Measurements from ENCODE around the gene ZNF597. TPM values are rescaled to one million over a fixed set of nuclear protein-coding genes. Genes with fewer than 3 reads are reported as not detected.

ZNF597 gene
- total and polyA plus RNA-seq, 2 experiments from 2014 or later = 1.2 to 2.4 TPM

DNA sequence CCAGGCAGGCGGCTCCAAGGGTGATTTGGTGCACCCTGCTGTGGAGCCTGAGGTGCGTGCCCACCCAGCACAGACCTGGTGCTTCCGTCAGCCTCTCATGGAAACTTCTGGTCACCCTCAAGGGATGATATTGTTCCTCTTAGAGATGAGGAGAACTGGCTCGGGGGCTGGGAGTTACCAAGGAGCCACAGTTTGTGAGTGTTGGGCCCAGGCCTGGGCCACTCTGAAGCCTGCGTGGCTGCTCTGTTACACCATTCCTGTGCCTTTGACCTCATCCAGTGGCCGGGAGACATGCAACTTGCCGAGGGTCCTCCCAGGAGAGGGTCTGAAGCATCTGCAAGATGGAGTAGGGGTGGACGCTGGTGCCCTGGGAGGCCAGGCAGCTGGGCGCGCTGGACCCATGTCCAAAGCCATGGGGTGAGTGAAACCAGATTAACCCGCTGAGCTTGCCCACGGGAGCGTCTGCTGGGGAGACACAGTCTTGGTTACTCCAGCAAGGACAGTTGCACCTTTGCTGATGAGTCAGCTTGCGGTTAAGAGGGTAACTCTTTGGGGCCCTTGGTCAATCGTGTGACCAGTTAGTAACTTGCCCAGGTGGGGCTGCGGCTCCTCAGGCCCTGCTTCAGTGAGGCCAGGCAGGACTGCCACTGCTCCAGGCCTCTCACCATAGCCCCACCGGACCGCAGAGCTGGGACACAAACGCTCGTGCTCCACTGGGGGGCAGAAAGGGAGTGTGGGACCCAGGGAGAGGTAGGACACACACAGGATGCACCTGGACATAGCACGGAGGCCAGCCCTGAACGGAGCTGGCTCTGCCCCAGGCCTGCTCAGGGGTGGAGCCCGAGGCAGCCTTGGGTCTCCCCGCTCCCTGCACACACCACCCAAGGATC lies 44.5 kb upstream of the ZNF597 start:
- Mint-ChIP-seq H3K27me3 (ENCODE audit: insufficient read depth, low read depth, poor library complexity) (peaks cover 12% of the 10 kb centered on the region), H3K27ac (no peak overlapping the region), H3K9me3 (no peaks in the 10 kb centered on the region), H3K4me1 (no peaks in the 10 kb centered on the region), H3K36me3 (ENCODE audit: low read depth) (peaks cover 19% of the 10 kb centered on the region), H3K4me3 (no peak overlapping the region)
- Histone ChIP-seq H3K4me3 (no peak overlapping the region), H3K9me2 (ENCODE audit: insufficient read depth) (no peaks in the 10 kb centered on the region), H2AFZ (no peak overlapping the region), H4K20me1 (replicated peaks; ENCODE audit: insufficient read depth) (no peaks in the 10 kb centered on the region), H3K79me2 (replicated peaks; ENCODE audit: insufficient read depth) (no peaks in the 10 kb centered on the region), H3K4me1 (ENCODE audit: insufficient read depth) (no peaks in the 10 kb centered on the region), H3K4me2 (no peak overlapping the region), H3F3A (replicated peaks; ENCODE audit: low read depth) (no peaks in the 10 kb centered on the region), H3K36me3 (ENCODE audit: insufficient read depth) (peaks cover 9% of the 10 kb centered on the region; the same call in 1 of the 2 replicates), H3K27ac (ENCODE audit: low read depth) (no peak overlapping the region), H3K27me3 (ENCODE audit: insufficient read depth) (no peaks in the 10 kb centered on the region)
- peak; percentile 27 for ATAC-seq
- DNase-seq (ENCODE audit: low spot score) = peak; percentile 37
- TF ChIP-seq, protein P1, sequence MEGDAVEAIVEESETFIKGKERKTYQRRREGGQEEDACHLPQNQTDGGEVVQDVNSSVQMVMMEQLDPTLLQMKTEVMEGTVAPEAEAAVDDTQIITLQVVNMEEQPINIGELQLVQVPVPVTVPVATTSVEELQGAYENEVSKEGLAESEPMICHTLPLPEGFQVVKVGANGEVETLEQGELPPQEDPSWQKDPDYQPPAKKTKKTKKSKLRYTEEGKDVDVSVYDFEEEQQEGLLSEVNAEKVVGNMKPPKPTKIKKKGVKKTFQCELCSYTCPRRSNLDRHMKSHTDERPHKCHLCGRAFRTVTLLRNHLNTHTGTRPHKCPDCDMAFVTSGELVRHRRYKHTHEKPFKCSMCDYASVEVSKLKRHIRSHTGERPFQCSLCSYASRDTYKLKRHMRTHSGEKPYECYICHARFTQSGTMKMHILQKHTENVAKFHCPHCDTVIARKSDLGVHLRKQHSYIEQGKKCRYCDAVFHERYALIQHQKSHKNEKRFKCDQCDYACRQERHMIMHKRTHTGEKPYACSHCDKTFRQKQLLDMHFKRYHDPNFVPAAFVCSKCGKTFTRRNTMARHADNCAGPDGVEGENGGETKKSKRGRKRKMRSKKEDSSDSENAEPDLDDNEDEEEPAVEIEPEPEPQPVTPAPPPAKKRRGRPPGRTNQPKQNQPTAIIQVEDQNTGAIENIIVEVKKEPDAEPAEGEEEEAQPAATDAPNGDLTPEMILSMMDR (conservative IDR thresholded peaks at IDR 0.05; ENCODE audit: low read depth in 2 of 2) = peak in 1 of 2 experiments; percentile 28; a peak in 1 of 4 replicates
- no peak for TF ChIP-seq JUNB (IDR thresholded peaks at IDR 0.05; ENCODE audit: unreplicated experiment)

DNA sequence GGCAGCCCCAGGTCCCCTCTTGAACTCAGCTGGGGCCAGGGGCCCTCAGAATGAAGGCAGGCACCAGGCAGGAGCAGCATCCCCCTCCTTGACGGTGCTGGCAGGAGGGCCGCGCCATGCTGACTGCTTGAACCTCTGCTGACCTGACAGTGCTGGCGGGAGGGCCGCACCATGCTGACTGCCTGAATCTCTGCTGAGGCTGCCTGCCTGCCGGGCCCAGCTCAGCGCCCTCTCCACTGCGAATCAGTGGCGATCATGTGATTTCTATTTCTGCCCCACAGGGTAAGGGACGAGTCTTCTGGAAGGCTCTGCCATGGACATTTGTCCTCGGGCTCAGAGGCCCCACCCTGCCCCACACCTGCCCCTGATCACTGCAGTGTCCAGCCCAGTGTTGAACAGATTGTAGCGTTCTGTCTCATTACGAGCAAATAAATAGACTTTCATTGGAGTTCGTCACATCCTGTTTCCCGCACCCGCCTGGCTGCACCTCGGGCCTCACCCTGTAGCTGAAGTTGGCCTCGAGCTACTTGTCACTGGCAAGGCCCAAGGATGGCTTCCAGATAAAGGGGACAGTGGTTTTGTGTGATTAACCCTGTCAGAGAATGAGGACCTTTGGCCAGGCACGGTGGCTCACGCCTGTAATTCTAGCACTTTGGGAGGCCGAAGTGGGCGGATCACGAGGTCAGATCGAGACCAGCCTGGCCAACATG lies 43.4 kb upstream of the ZNF597 start:
- Mint-ChIP-seq H3K27me3 (ENCODE audit: insufficient read depth, low read depth, poor library complexity) (peaks cover 11% of the 10 kb centered on the region), H3K36me3 (ENCODE audit: low read depth) (peaks cover 26% of the 10 kb centered on the region), H3K27ac (no peak overlapping the region), H3K4me3 (no peak overlapping the region), H3K9me3 (no peaks in the 10 kb centered on the region), H3K4me1 (peaks cover 2% of the 10 kb centered on the region; the same call in 2 of the 3 replicates)
- no peaks in the 10 kb centered on the region for H3K9me2 ChIP-seq (ENCODE audit: insufficient read depth)
- H3K79me2 ChIP-seq (replicated peaks; ENCODE audit: insufficient read depth) = no peaks in the 10 kb centered on the region
- H2AFZ ChIP-seq = no peak overlapping the region
- H3K36me3 ChIP-seq (ENCODE audit: insufficient read depth) = peaks cover 9% of the 10 kb centered on the region; the same call in 1 of the 2 replicates
- no peak overlapping the region for H3K4me2 ChIP-seq
- H3K4me1 ChIP-seq (ENCODE audit: insufficient read depth) = peaks cover 1% of the 10 kb centered on the region
- H3K4me3 ChIP-seq = no peak overlapping the region
- no peak for DNase-seq (ENCODE audit: low spot score)
- H3K27me3 ChIP-seq (ENCODE audit: insufficient read depth) = no peaks in the 10 kb centered on the region
- no peaks in the 10 kb centered on the region for H3F3A ChIP-seq (replicated peaks; ENCODE audit: low read depth)
- no peak for ATAC-seq
- TF ChIP-seq CREB1 (CRISPR knock-in tag; IDR thresholded peaks at IDR 0.05; ENCODE audit: low read depth) (no peak), STAT1 (IDR thresholded peaks at IDR 0.05; ENCODE audit: unreplicated experiment) (no peak), NANOG (IDR thresholded peaks at IDR 0.05; ENCODE audit: borderline replicate concordance) (no peak), EZH2phosphoT487 (IDR thresholded peaks at IDR 0.05; ENCODE audit: unreplicated experiment) (no peak), EZH2 (IDR thresholded peaks at IDR 0.05; ENCODE audit: low read depth, unreplicated experiment) (no peak), ZNF114 (CRISPR knock-in tag; IDR thresholded peaks at IDR 0.05) (no peak)
- TF ChIP-seq, protein P1 (conservative IDR thresholded peaks at IDR 0.05; ENCODE audit: low read depth in 2 of 2) = no peak
- TF ChIP-seq, protein P2, sequence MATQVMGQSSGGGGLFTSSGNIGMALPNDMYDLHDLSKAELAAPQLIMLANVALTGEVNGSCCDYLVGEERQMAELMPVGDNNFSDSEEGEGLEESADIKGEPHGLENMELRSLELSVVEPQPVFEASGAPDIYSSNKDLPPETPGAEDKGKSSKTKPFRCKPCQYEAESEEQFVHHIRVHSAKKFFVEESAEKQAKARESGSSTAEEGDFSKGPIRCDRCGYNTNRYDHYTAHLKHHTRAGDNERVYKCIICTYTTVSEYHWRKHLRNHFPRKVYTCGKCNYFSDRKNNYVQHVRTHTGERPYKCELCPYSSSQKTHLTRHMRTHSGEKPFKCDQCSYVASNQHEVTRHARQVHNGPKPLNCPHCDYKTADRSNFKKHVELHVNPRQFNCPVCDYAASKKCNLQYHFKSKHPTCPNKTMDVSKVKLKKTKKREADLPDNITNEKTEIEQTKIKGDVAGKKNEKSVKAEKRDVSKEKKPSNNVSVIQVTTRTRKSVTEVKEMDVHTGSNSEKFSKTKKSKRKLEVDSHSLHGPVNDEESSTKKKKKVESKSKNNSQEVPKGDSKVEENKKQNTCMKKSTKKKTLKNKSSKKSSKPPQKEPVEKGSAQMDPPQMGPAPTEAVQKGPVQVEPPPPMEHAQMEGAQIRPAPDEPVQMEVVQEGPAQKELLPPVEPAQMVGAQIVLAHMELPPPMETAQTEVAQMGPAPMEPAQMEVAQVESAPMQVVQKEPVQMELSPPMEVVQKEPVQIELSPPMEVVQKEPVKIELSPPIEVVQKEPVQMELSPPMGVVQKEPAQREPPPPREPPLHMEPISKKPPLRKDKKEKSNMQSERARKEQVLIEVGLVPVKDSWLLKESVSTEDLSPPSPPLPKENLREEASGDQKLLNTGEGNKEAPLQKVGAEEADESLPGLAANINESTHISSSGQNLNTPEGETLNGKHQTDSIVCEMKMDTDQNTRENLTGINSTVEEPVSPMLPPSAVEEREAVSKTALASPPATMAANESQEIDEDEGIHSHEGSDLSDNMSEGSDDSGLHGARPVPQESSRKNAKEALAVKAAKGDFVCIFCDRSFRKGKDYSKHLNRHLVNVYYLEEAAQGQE (IDR thresholded peaks at IDR 0.05; ENCODE audit: unreplicated experiment) = no peak
- TF ChIP-seq, protein P3, sequence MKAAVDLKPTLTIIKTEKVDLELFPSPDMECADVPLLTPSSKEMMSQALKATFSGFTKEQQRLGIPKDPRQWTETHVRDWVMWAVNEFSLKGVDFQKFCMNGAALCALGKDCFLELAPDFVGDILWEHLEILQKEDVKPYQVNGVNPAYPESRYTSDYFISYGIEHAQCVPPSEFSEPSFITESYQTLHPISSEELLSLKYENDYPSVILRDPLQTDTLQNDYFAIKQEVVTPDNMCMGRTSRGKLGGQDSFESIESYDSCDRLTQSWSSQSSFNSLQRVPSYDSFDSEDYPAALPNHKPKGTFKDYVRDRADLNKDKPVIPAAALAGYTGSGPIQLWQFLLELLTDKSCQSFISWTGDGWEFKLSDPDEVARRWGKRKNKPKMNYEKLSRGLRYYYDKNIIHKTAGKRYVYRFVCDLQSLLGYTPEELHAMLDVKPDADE (IDR thresholded peaks at IDR 0.05) = no peak
- no peaks in the 10 kb centered on the region for H4K20me1 ChIP-seq (replicated peaks; ENCODE audit: insufficient read depth)
- H3K27ac ChIP-seq (ENCODE audit: low read depth) = no peak overlapping the region

Data from GM23338 (cell line).